T-helper 22 cell (primary cell): Measurements from ENCODE around the gene EMCN.
"Not testable (repeated sequence)": the region's sequence is repeated elsewhere in the genome, so short reads cannot be mapped to it uniquely, and the experiment has no call there.

Experiments
- DNase-seq: peaks from one replicate; pipeline ENCODE4 v3.0.0-alpha.2; 2020; ENCODE audit warnings: low read depth

EMCN gene

GRCh38 chr4:100517864-100518341 is at the start of gene EMCN:
EMCN (minus strand) TSS chr4:100518022; CDS start chr4:100517914, 108 bp downstream.
- no peak for DNase-seq

- DNase-seq = no peak
Measured at GRCh38 chr4:100566396-100566795, 48.6 kb upstream of the EMCN start.

- no peak for DNase-seq
Measured at GRCh38 chr4:100557306-100557705, 39.5 kb upstream of the EMCN start.

- DNase-seq = no peak
Measured at GRCh38 chr4:100555611-100556337, 38.0 kb upstream of the EMCN start.

- DNase-seq = no peak
Measured at GRCh38 chr4:100548200-100548560, 30.4 kb upstream of the EMCN start.

GRCh38 chr4:100547541-100548199 is 29.8 kb upstream of the EMCN start:
- no peak for DNase-seq

- no peak for DNase-seq
Measured at GRCh38 chr4:100545427-100545826, 27.6 kb upstream of the EMCN start.

- no peak for DNase-seq
Measured at GRCh38 chr4:100540131-100540530, 22.3 kb upstream of the EMCN start.

- DNase-seq = no peak
Measured at GRCh38 chr4:100539706-100540105, 21.9 kb upstream of the EMCN start.

GRCh38 chr4:100533741-100534140 is 15.9 kb upstream of the EMCN start:
- no peak for DNase-seq

- not testable (repeated sequence) for DNase-seq
Measured at GRCh38 chr4:100530161-100530560, 12.3 kb upstream of the EMCN start.

- no peak for DNase-seq
Measured at GRCh38 chr4:100525686-100526085, 7.9 kb upstream of the EMCN start.

GRCh38 chr4:100519205-100519604 is 1.4 kb upstream of the EMCN start:
- DNase-seq = no peak

- no peak for DNase-seq
Measured at GRCh38 chr4:100516225-100516624, 1.6 kb downstream of the EMCN start.

- no peak for DNase-seq
Measured at GRCh38 chr4:100511896-100512295, 5.9 kb downstream of the EMCN start.

- DNase-seq = no peak
Measured at GRCh38 chr4:100510551-100510950, 7.3 kb downstream of the EMCN start.

GRCh38 chr4:100509386-100509785 is 8.4 kb downstream of the EMCN start:
- DNase-seq = no peak

GRCh38 chr4:100508691-100509090 is 9.1 kb downstream of the EMCN start:
- DNase-seq = no peak

GRCh38 chr4:100504086-100504874 is 13.5 kb downstream of the EMCN start:
- DNase-seq = no peak

- DNase-seq = no peak
Measured at GRCh38 chr4:100497791-100498190, 20.0 kb downstream of the EMCN start.

GRCh38 chr4:100495074-100495473 is 22.7 kb downstream of the EMCN start:
- no peak for DNase-seq

- DNase-seq = no peak
Measured at GRCh38 chr4:100494166-100494565, 23.7 kb downstream of the EMCN start.

- DNase-seq = no peak
Measured at GRCh38 chr4:100493756-100494155, 24.1 kb downstream of the EMCN start.
